Prostate gland (tissue), 2 donors: ENCODE measurements around the gene RIPOR3.
"Not testable (repeated sequence)": the region's sequence is repeated elsewhere in the genome, so short reads cannot be mapped to it uniquely, and the experiment has no call there.

Source experiments
- POLR2AphosphoS5 ChIP-seq: sonication (generic); formaldehyde crosslinking; IDR thresholded peaks from one replicate; pipeline ENCODE4 v1.6.1; 2017; ENCODE audit warnings: antibody characterized with exemption
- TF ChIP-seq, protein P1 (sequence below), 4 experiments: fragments of 200-600 bp in 2 of 4; fragments of 450-650 bp in 2 of 4; sonication (generic) in 2 of 4; IDR thresholded peaks; 1 replicate in 3 of 4; 2 replicates in 1 of 4; pipeline ENCODE4 v1.5.1; 2016 to 2019; ENCODE audit warnings: antibody characterized with exemption in 4 of 4, mild to moderate bottlenecking in 2 of 4, moderate library complexity in 2 of 4

- not testable (repeated sequence) for TF ChIP-seq POLR2AphosphoS5
- TF ChIP-seq, protein P1, sequence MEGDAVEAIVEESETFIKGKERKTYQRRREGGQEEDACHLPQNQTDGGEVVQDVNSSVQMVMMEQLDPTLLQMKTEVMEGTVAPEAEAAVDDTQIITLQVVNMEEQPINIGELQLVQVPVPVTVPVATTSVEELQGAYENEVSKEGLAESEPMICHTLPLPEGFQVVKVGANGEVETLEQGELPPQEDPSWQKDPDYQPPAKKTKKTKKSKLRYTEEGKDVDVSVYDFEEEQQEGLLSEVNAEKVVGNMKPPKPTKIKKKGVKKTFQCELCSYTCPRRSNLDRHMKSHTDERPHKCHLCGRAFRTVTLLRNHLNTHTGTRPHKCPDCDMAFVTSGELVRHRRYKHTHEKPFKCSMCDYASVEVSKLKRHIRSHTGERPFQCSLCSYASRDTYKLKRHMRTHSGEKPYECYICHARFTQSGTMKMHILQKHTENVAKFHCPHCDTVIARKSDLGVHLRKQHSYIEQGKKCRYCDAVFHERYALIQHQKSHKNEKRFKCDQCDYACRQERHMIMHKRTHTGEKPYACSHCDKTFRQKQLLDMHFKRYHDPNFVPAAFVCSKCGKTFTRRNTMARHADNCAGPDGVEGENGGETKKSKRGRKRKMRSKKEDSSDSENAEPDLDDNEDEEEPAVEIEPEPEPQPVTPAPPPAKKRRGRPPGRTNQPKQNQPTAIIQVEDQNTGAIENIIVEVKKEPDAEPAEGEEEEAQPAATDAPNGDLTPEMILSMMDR (IDR thresholded peaks at IDR 0.05): not testable (repeated sequence)
Measured at GRCh38 chr20:50620459-50620858, 70.9 kb downstream of the RIPOR3 start.
